Neural progenitor cell (in vitro differentiated cells): Measurements from ENCODE around the gene PUDP. TPM values are rescaled to one million over a fixed set of nuclear protein-coding genes. Genes with fewer than 3 reads are reported as not detected.
A peak's percentile ranks its signal among the peaks of the same experiment; 100 is the strongest.
"Not testable (repeated sequence)": the region's sequence is repeated elsewhere in the genome, so short reads cannot be mapped to it uniquely, and the experiment has no call there.

Experiments
- DNase-seq: peaks from one replicate; pipeline ENCODE4 v3.0.0-alpha.2; 2016; ENCODE audit warnings: low spot score
- H2AFZ ChIP-seq: fragments of 200-600 bp; sonication (generic); replicated peaks from 2 replicates; pipeline ENCODE4 v1.6.1; 2016; ENCODE audit warnings: antibody characterized with exemption
- H3F3A ChIP-seq: fragments of 200-600 bp; sonication (generic); 2 replicates; pipeline ENCODE4 v1.6.1; 2016; ENCODE audit warnings: antibody characterized with exemption, low read depth
- H3K27ac ChIP-seq: fragments of 200-600 bp; sonication (generic); 2 replicates; pipeline ENCODE4 v1.5.1; 2016; ENCODE audit warnings: mild to moderate bottlenecking
- H3K27me3 ChIP-seq: fragments of 200-600 bp; sonication (generic); 2 replicates; pipeline ENCODE4 v1.6.1; 2016; ENCODE audit warnings: mild to moderate bottlenecking, moderate library complexity
- H3K36me3 ChIP-seq: fragments of 200-600 bp; sonication (generic); 2 replicates; pipeline ENCODE4 v1.5.1; 2016
- H3K4me1 ChIP-seq: fragments of 200-600 bp; sonication (generic); 2 replicates; pipeline ENCODE4 v1.6.1; 2016; ENCODE audit warnings: mixed run types
- H3K4me2 ChIP-seq: fragments of 200-600 bp; sonication (generic); 2 replicates; pipeline ENCODE4 v1.6.1; 2016
- H3K4me3 ChIP-seq: fragments of 200-600 bp; sonication (generic); 2 replicates; pipeline ENCODE4 v1.5.1; 2016
- H3K79me2 ChIP-seq: fragments of 200-600 bp; sonication (generic); 2 replicates; pipeline ENCODE4 v1.6.1; 2016; ENCODE audit warnings: low read depth
- H3K9ac ChIP-seq: fragments of 200-600 bp; sonication (generic); 2 replicates; pipeline ENCODE4 v1.6.1; 2016
- H3K9me3 ChIP-seq: fragments of 200-600 bp; sonication (generic); 2 replicates; pipeline ENCODE4 v1.5.1; 2016; ENCODE audit warnings: low read depth
- H4K20me1 ChIP-seq: fragments of 200-600 bp; sonication (generic); 2 replicates; pipeline ENCODE4 v1.6.1; 2016; ENCODE audit warnings: low read depth
- H3K27ac Mint-ChIP-seq: 3 replicates; pipeline ENCODE4 v1.8.0; 2021; ENCODE audit warnings: mixed read lengths
- H3K27me3 Mint-ChIP-seq: 2 replicates; pipeline ENCODE4 v1.8.0; 2022; ENCODE audit warnings: low read depth, mild to moderate bottlenecking, inconsistent platforms, moderate library complexity, mixed read lengths; ENCODE audit not compliant: insufficient read depth
- H3K36me3 Mint-ChIP-seq: 3 replicates; pipeline ENCODE4 v1.8.0; 2021; ENCODE audit warnings: mixed read lengths
- H3K4me1 Mint-ChIP-seq: 3 replicates; pipeline ENCODE4 v1.8.0; 2021; ENCODE audit warnings: mixed read lengths
- H3K4me3 Mint-ChIP-seq: 3 replicates; pipeline ENCODE4 v1.8.0; 2021; ENCODE audit warnings: mild to moderate bottlenecking, moderate library complexity, mixed read lengths
- H3K9me3 Mint-ChIP-seq: 3 replicates; pipeline ENCODE4 v1.8.0; 2020; ENCODE audit warnings: mixed read lengths
- CTCF ChIP-seq: fragments of 200-600 bp; sonication (generic); IDR thresholded peaks from 2 replicates; pipeline ENCODE4 v1.5.1; 2017; ENCODE audit warnings: antibody characterized with exemption, mild to moderate bottlenecking
- EZH2 ChIP-seq: fragments of 200-600 bp; sonication (generic); IDR thresholded peaks from 2 replicates; pipeline ENCODE4 v1.6.1; 2017; ENCODE audit warnings: antibody characterized with exemption, mild to moderate bottlenecking, moderate library complexity
- EZH2phosphoT487 ChIP-seq: fragments of 200-600 bp; sonication (generic); IDR thresholded peaks from 2 replicates; pipeline ENCODE4 v1.6.1; 2017; ENCODE audit warnings: antibody characterized with exemption
- total RNA-seq: library from RNA; depleted of rRNA; stranded (reverse); fragments of >200 nt; gene quantifications from 2 replicates; pipeline ENCODE4 v1.2.3, GENCODE V29; 2015; ENCODE audit warnings: low replicate concordance

Gene PUDP
- total RNA-seq, 1 donor from 2014 or later = 29.1 TPM

- H3K4me1 Mint-ChIP-seq = peaks cover 9% of the 10 kb centered on the region
- no peak overlapping the region for H3K4me3 Mint-ChIP-seq
- Histone ChIP-seq H3K4me3 (no peak overlapping the region), H3K36me3 (no peaks in the 10 kb centered on the region), H3K9ac (no peak overlapping the region), H2AFZ (no peak overlapping the region), H3F3A (no peaks in the 10 kb centered on the region), H3K4me1 (peaks cover 4% of the 10 kb centered on the region), H3K4me2 (no peak overlapping the region), H3K27me3 (no peaks in the 10 kb centered on the region), H3K27ac (no peak overlapping the region), H3K9me3 (no peaks in the 10 kb centered on the region), H4K20me1 (no peaks in the 10 kb centered on the region), H3K79me2 (no peaks in the 10 kb centered on the region)
- H3K27me3 Mint-ChIP-seq = peaks cover 3% of the 10 kb centered on the region
- H3K27ac Mint-ChIP-seq = no peak overlapping the region
- no peak for DNase-seq
- TF ChIP-seq EZH2 (no peak), EZH2phosphoT487 (no peak), CTCF (no peak)
- peaks cover 3% of the 10 kb centered on the region for H3K36me3 Mint-ChIP-seq
- H3K9me3 Mint-ChIP-seq = peaks cover 7% of the 10 kb centered on the region
Observed at GRCh38 chrX:7184816-7185215, 36.9 kb upstream of the PUDP start.

GRCh38 chrX:7179446-7179845, 31.5 kb upstream of the PUDP start:
- H3K9me3 ChIP-seq = no peaks in the 10 kb centered on the region
- H3K4me1 Mint-ChIP-seq = no peaks in the 10 kb centered on the region

GRCh38 chrX:7178859-7179258, 30.9 kb upstream of the PUDP start:
- not testable (repeated sequence) for DNase-seq, H3K4me3 Mint-ChIP-seq

More at GRCh38 chrX:7179446-7179845, 31.5 kb upstream of the PUDP start:
- Histone ChIP-seq H3F3A (no peaks in the 10 kb centered on the region), H3K27me3 (no peaks in the 10 kb centered on the region), H4K20me1 (no peaks in the 10 kb centered on the region), H3K4me3 (no peak overlapping the region), H3K4me1 (no peaks in the 10 kb centered on the region), H3K4me2 (no peak overlapping the region), H3K9ac (no peak overlapping the region), H3K36me3 (no peaks in the 10 kb centered on the region), H3K27ac (no peak overlapping the region), H2AFZ (no peak overlapping the region), H3K79me2 (no peaks in the 10 kb centered on the region)
- Mint-ChIP-seq H3K9me3 (peaks cover 4% of the 10 kb centered on the region), H3K36me3 (peaks cover 4% of the 10 kb centered on the region), H3K4me3 (no peak overlapping the region), H3K27me3 (peaks cover 5% of the 10 kb centered on the region), H3K27ac (no peak overlapping the region)
- no peak for TF ChIP-seq CTCF
- TF ChIP-seq EZH2phosphoT487 = no peak
- TF ChIP-seq EZH2 = no peak
- no peak for DNase-seq

GRCh38 chrX:7170898-7171297, 22.9 kb upstream of the PUDP start:
- H3K27ac Mint-ChIP-seq = no peak overlapping the region
- H4K20me1 ChIP-seq = no peaks in the 10 kb centered on the region

More at GRCh38 chrX:7178859-7179258, 30.9 kb upstream of the PUDP start:
- H3K27me3 Mint-ChIP-seq, H3K4me1 ChIP-seq, H2AFZ ChIP-seq, H3K27me3 ChIP-seq, H3K4me2 ChIP-seq, H3K36me3 ChIP-seq, H3K36me3 Mint-ChIP-seq, H3K9ac ChIP-seq, H4K20me1 ChIP-seq, H3K27ac ChIP-seq, H3K4me1 Mint-ChIP-seq, H3K4me3 ChIP-seq, H3K79me2 ChIP-seq, H3K27ac Mint-ChIP-seq, H3K9me3 ChIP-seq, H3K9me3 Mint-ChIP-seq, H3F3A ChIP-seq: not testable (repeated sequence)

More at GRCh38 chrX:7170898-7171297, 22.9 kb upstream of the PUDP start:
- no peaks in the 10 kb centered on the region for H3K27me3 Mint-ChIP-seq
- H3K27me3 ChIP-seq = no peaks in the 10 kb centered on the region
- H3F3A ChIP-seq = no peaks in the 10 kb centered on the region
- no peak overlapping the region for H3K27ac ChIP-seq
- H3K9ac ChIP-seq = no peak overlapping the region
- H3K36me3 ChIP-seq = no peaks in the 10 kb centered on the region
- TF ChIP-seq CTCF = peak; percentile 42
- no peak for TF ChIP-seq EZH2
- H3K4me1 ChIP-seq = no peaks in the 10 kb centered on the region
- H3K4me2 ChIP-seq = no peak overlapping the region
- H2AFZ ChIP-seq = no peak overlapping the region
- no peak overlapping the region for H3K4me3 ChIP-seq
- DNase-seq = no peak
- no peaks in the 10 kb centered on the region for H3K79me2 ChIP-seq
- peaks cover 4% of the 10 kb centered on the region for H3K36me3 Mint-ChIP-seq
- no peaks in the 10 kb centered on the region for H3K4me1 Mint-ChIP-seq
- peaks cover 15% of the 10 kb centered on the region for H3K9me3 Mint-ChIP-seq
- no peaks in the 10 kb centered on the region for H3K9me3 ChIP-seq
- no peak overlapping the region for H3K4me3 Mint-ChIP-seq
